ENCODE measurements around the gene ENAH.

ENAH gene

GRCh38 chr1:225555821-225556220 lies 97.1 kb downstream of the ENAH start:
- no peak for DNase-seq (ENCODE audit: extremely low read depth, low read depth)
- no peak for TF ChIP-seq CTCF (IDR thresholded peaks at IDR 0.05; ENCODE audit: low read depth, low read length)

GRCh38 chr1:225554216-225554812 lies 98.6 kb downstream of the ENAH start:
- peak; percentile 60 for TF ChIP-seq CTCF (IDR thresholded peaks at IDR 0.05; ENCODE audit: low read depth, low read length)
- DNase-seq (ENCODE audit: extremely low read depth, low read depth), result no peak

GRCh38 chr1:225549821-225550220 lies 103.1 kb downstream of the ENAH start:
- no peak for DNase-seq (ENCODE audit: extremely low read depth, low read depth)
- no peak for TF ChIP-seq CTCF (IDR thresholded peaks at IDR 0.05; ENCODE audit: low read depth, low read length)

- no peak for DNase-seq (ENCODE audit: extremely low read depth, low read depth)
Observed at GRCh38 chr1:225548140-225548857, 104.6 kb downstream of the ENAH start.

GRCh38 chr1:225545649-225546048 lies 107.3 kb downstream of the ENAH start:
- DNase-seq (ENCODE audit: extremely low read depth, low read depth), result no peak
- no peak for TF ChIP-seq CTCF (IDR thresholded peaks at IDR 0.05; ENCODE audit: low read depth, low read length)

More at GRCh38 chr1:225548140-225548857, 104.6 kb downstream of the ENAH start:
- TF ChIP-seq CTCF (IDR thresholded peaks at IDR 0.05; ENCODE audit: low read depth, low read length), result no peak

GRCh38 chr1:225544924-225545323 lies 108.0 kb downstream of the ENAH start:
- no peak for TF ChIP-seq CTCF (IDR thresholded peaks at IDR 0.05; ENCODE audit: low read depth, low read length)
- no peak for DNase-seq (ENCODE audit: extremely low read depth, low read depth)

- TF ChIP-seq CTCF (IDR thresholded peaks at IDR 0.05; ENCODE audit: low read depth, low read length), result no peak
- DNase-seq (ENCODE audit: extremely low read depth, low read depth), result no peak
Observed at GRCh38 chr1:225544263-225544662, 108.7 kb downstream of the ENAH start.

Data from AG09319 (cell line).